Measurements from ENCODE around the gene MEG3.

DNA sequence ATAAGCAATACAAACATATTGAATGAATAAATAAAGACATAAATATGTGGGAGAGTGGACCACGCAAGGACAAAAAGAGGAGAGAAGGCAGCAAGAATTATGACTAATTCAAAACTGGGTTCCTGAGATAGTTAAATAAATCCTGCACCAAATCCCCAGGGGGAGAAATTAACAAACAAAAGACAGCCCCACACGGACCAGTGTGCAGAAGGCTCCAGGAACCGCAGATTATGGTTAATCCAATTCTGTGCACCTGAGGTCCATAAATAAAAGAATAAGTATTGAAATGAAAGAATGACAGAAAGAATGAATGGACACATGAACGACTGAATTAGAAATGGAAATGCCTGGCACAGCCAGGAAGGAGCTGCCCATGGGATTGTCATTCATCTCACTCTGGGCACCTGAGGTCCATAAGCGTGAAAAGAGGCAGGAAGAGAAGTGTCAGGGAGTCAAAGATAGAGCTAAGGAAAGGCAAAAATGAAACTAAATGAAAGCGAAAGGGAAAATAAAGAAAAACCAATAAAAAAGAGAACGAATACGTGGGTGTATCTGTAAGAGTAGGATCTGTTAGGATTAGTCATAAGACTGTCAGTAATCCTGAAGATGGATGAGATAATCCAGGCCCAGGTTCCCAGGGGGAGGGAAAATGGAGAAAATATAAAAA is 23.3 kb downstream of the MEG3 start:
- TF ChIP-seq, protein P1, sequence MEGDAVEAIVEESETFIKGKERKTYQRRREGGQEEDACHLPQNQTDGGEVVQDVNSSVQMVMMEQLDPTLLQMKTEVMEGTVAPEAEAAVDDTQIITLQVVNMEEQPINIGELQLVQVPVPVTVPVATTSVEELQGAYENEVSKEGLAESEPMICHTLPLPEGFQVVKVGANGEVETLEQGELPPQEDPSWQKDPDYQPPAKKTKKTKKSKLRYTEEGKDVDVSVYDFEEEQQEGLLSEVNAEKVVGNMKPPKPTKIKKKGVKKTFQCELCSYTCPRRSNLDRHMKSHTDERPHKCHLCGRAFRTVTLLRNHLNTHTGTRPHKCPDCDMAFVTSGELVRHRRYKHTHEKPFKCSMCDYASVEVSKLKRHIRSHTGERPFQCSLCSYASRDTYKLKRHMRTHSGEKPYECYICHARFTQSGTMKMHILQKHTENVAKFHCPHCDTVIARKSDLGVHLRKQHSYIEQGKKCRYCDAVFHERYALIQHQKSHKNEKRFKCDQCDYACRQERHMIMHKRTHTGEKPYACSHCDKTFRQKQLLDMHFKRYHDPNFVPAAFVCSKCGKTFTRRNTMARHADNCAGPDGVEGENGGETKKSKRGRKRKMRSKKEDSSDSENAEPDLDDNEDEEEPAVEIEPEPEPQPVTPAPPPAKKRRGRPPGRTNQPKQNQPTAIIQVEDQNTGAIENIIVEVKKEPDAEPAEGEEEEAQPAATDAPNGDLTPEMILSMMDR (IDR thresholded peaks at IDR 0.05): no peak
- no peak for TF ChIP-seq POLR2A (IDR thresholded peaks at IDR 0.05)
